Mucosa of descending colon (tissue), 3 donors: Measurements from ENCODE around the gene SLC17A8. TPM values are rescaled to one million over a fixed set of nuclear protein-coding genes. Genes with fewer than 3 reads are reported as not detected.
A peak's percentile ranks its signal among the peaks of the same experiment; 100 is the strongest.

Source experiments
- ATAC-seq: fragments of 200-7000 bp; cut with Tn5 transposase; one replicate; pipeline ENCODE4 v1.9.1; 2020; ENCODE audit warnings: mild to moderate bottlenecking, moderate library complexity
- DNase-seq, 3 donors: peaks; one replicate each; pipeline ENCODE4 v3.0.0-alpha.2; 2020
- H3K36me3 ChIP-seq: fragments of 200-600 bp; one replicate; pipeline ENCODE4 v1.8.0; 2021; ENCODE audit warnings: low read depth, mild to moderate bottlenecking
- H3K4me1 ChIP-seq: fragments of 200-600 bp; one replicate; pipeline ENCODE4 v1.8.0; 2021; ENCODE audit warnings: low read depth, mild to moderate bottlenecking
- H3K4me3 ChIP-seq: fragments of 200-600 bp; one replicate; pipeline ENCODE4 v1.8.0; 2021; ENCODE audit warnings: mild to moderate bottlenecking
- H3K9me3 ChIP-seq: fragments of 200-600 bp; one replicate; pipeline ENCODE4 v1.8.0; 2021; ENCODE audit warnings: mild to moderate bottlenecking
- CTCF ChIP-seq: fragments of 200-600 bp; IDR thresholded peaks from one replicate; pipeline ENCODE4 v1.8.0; 2022; ENCODE audit warnings: antibody characterized with exemption, mild to moderate bottlenecking
- intact Hi-C, 2 donors: fragments of 100-400 bp; cut with DNase I in 1 of 2; cut with micrococcal nuclease in 1 of 2; formaldehyde crosslinking; loops; one replicate each; pipeline versions ENCODE4 v1.11.0 to v1.11.1; 2022; cut with DNase I, micrococcal nuclease
- total RNA-seq, 3 donors: library from RNA; stranded (reverse); fragmentation: NEBNext Ultra II Directional in 2 of 3; extraction: Animal tissue kit (Norgen Biotek cat#: 25700) in 2 of 3; gene quantifications; one replicate each; pipeline versions ENCODE4 v1.2.1 to v1.2.4, GENCODE V29; 2021 to 2023
- donor health status: DM: no; HTN: no; CAD: no; lungs with moderate emphysema.
- donor health status: DM: no; HTN: no; CAD: no.
- donor health status: DM: no; HTN: yes; CAD: no.

The SLC17A8 gene
- total RNA-seq, 3 donors from 2014 or later = 2.6 to 3.0 (median 2.7) TPM

- no peaks in the 10 kb centered on the region for H3K4me1 ChIP-seq
- intact Hi-C loops = no loop called here
- no peak for DNase-seq
- no peak for ATAC-seq
- H3K9me3 ChIP-seq = no peaks in the 10 kb centered on the region
- no peaks in the 10 kb centered on the region for H3K36me3 ChIP-seq
- no peak overlapping the region for H3K4me3 ChIP-seq
- TF ChIP-seq CTCF = no peak
These were observed 27.0 kb downstream of the SLC17A8 start for GRCh38 chr12:100383586-100384558.

GRCh38 chr12:100384559-100384935 lies 27.7 kb downstream of the SLC17A8 start:
- no peak for DNase-seq
- no peak for ATAC-seq
- Histone ChIP-seq H3K4me3 (no peak overlapping the region), H3K36me3 (no peaks in the 10 kb centered on the region), H3K4me1 (no peaks in the 10 kb centered on the region), H3K9me3 (no peaks in the 10 kb centered on the region)
- TF ChIP-seq CTCF = no peak
- intact Hi-C loops = no loop called here

- ATAC-seq = no peak
- Histone ChIP-seq H3K9me3 (no peaks in the 10 kb centered on the region), H3K4me3 (no peak overlapping the region), H3K36me3 (no peaks in the 10 kb centered on the region), H3K4me1 (no peaks in the 10 kb centered on the region)
- DNase-seq = no peak
- intact Hi-C loops = no loop called here
- TF ChIP-seq CTCF = no peak
These were observed 31.5 kb downstream of the SLC17A8 start for GRCh38 chr12:100388382-100388781.

GRCh38 chr12:100391856-100392255 lies 35.0 kb downstream of the SLC17A8 start:
- DNase-seq (peak in 1 of 3 donors; percentile 86), ATAC-seq (peak; percentile 58)
- no peaks in the 10 kb centered on the region for H3K36me3 ChIP-seq
- H3K4me1 ChIP-seq = no peaks in the 10 kb centered on the region
- intact Hi-C loops = loop anchor here in 1 of 2 donors (5.0 kb wide), 1 partner anchor 160 kb away; no protein-coding TSS in a partner anchor
- no peaks in the 10 kb centered on the region for H3K9me3 ChIP-seq
- TF ChIP-seq CTCF = no peak
- H3K4me3 ChIP-seq = no peak overlapping the region

- no peak overlapping the region for H3K4me3 ChIP-seq
- no peak for TF ChIP-seq CTCF
- H3K4me1 ChIP-seq = no peaks in the 10 kb centered on the region
- DNase-seq (no peak), ATAC-seq (no peak)
- intact Hi-C loops = loop anchor here in 1 of 2 donors (5.0 kb wide), 1 partner anchor 159 kb away; no protein-coding TSS in a partner anchor
- H3K9me3 ChIP-seq = no peaks in the 10 kb centered on the region
- H3K36me3 ChIP-seq = no peaks in the 10 kb centered on the region
These were observed 36.3 kb downstream of the SLC17A8 start for GRCh38 chr12:100393200-100393599.
